Subcutaneous adipose tissue (tissue), 4 donors: ENCODE measurements around the gene CXCL6. TPM values are rescaled to one million over a fixed set of nuclear protein-coding genes. Genes with fewer than 3 reads are reported as not detected.

ENCODE experiments used
- CTCF ChIP-seq: fragments of 450-650 bp; IDR thresholded peaks from one replicate; pipeline ENCODE4 v1.5.1; 2016; ENCODE audit warnings: low read depth, mild to moderate bottlenecking, control low read depth, antibody characterized with exemption, moderate library complexity
- total RNA-seq, 4 donors: library from RNA; depleted of rRNA; stranded (reverse); fragments of >200 nt; gene quantifications; one replicate each; pipeline ENCODE4 v1.1.0, GENCODE V29; 2016

CXCL6 gene
- total RNA-seq, 4 donors from 2014 or later = 0.22 TPM; not detected in 3

- TF ChIP-seq CTCF = no peak
Observed at GRCh38 chr4:73850261-73850970, 13.9 kb downstream of the CXCL6 start.

GRCh38 chr4:73851293-73851692, 14.8 kb downstream of the CXCL6 start:
- TF ChIP-seq CTCF = no peak

- no peak for TF ChIP-seq CTCF
Observed at GRCh38 chr4:73852771-73853170, 16.3 kb downstream of the CXCL6 start.

GRCh38 chr4:73853246-73853704, 16.8 kb downstream of the CXCL6 start, which contains the start of gene PF4V1:
TSS of gene PF4V1 (plus strand) at chr4:73853296. CDS start at chr4:73853363, 67 bp downstream.
- TF ChIP-seq CTCF = no peak

GRCh38 chr4:73853718-73854473, 17.4 kb downstream of the CXCL6 start:
- TF ChIP-seq CTCF = no peak

GRCh38 chr4:73855406-73855805, 18.9 kb downstream of the CXCL6 start:
- TF ChIP-seq CTCF = no peak

- TF ChIP-seq CTCF = no peak
Observed at GRCh38 chr4:73856518-73856917, 20.0 kb downstream of the CXCL6 start.
